AG10803 (cell line): ENCODE data around the gene PRLH.
"Not testable (repeated sequence)": the region's sequence is repeated elsewhere in the genome, so short reads cannot be mapped to it uniquely, and the experiment has no call there.

Experiments
- DNase-seq: peaks from one replicate; pipeline ENCODE4 v3.0.0; 2010; ENCODE audit warnings: low read depth
- H3K4me3 ChIP-seq: 2 replicates; pipeline ENCODE4 v1.5.1; 2011; ENCODE audit warnings: mild to moderate bottlenecking, low read length, control low read depth
- TF ChIP-seq, protein P1 (sequence below): conservative IDR thresholded peaks from 2 replicates; pipeline ENCODE4 v1.5.1; 2011; ENCODE audit warnings: mild to moderate bottlenecking, low read length, control low read depth, inconsistent platforms

Gene PRLH

DNA sequence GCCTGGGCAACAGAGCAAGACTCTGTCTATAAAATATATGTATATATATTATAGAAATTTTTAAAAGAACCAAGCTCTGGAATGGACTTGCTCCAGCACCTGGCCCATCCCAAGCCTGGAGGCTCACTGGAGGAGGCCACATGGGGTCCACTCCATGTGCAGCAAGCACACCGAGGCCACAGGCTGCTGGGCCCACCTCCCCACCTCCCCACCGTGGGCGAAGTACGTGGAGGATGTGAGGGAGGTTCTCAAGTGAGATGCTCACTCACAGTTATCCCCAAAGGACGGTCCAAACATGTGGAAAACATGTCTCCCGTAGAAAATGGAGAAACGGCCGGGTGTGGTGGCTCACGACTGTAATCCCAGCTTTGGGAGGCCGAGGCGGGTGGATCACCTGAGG is 38.0 kb downstream of the PRLH start:
- DNase-seq, result no peak
- TF ChIP-seq, protein P1, sequence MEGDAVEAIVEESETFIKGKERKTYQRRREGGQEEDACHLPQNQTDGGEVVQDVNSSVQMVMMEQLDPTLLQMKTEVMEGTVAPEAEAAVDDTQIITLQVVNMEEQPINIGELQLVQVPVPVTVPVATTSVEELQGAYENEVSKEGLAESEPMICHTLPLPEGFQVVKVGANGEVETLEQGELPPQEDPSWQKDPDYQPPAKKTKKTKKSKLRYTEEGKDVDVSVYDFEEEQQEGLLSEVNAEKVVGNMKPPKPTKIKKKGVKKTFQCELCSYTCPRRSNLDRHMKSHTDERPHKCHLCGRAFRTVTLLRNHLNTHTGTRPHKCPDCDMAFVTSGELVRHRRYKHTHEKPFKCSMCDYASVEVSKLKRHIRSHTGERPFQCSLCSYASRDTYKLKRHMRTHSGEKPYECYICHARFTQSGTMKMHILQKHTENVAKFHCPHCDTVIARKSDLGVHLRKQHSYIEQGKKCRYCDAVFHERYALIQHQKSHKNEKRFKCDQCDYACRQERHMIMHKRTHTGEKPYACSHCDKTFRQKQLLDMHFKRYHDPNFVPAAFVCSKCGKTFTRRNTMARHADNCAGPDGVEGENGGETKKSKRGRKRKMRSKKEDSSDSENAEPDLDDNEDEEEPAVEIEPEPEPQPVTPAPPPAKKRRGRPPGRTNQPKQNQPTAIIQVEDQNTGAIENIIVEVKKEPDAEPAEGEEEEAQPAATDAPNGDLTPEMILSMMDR, result no peak
- no peak overlapping the region for H3K4me3 ChIP-seq

DNA sequence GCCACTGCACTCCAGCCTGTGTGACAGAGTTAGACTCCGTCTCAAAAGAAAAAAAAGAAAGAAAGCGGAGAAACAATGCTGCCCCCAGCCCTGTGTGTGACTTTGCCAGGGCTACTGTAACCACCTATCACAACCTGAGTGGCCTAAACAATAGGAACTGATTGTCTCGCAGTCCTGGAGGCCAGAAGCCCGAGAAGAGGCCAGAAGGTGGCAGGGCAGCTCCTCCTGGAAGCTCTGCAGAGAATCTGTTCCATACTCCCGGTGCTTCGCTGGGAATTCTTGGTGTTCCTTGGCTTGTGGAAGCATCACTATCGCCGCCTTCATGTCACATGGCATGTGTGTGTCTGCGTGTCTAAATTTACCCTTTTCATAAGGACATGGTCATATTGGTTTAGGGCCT is 38.6 kb downstream of the PRLH start:
- TF ChIP-seq, protein P1, result peak; percentile 52
- peak; percentile 41 for DNase-seq
- H3K4me3 ChIP-seq, result no peak overlapping the region

DNA sequence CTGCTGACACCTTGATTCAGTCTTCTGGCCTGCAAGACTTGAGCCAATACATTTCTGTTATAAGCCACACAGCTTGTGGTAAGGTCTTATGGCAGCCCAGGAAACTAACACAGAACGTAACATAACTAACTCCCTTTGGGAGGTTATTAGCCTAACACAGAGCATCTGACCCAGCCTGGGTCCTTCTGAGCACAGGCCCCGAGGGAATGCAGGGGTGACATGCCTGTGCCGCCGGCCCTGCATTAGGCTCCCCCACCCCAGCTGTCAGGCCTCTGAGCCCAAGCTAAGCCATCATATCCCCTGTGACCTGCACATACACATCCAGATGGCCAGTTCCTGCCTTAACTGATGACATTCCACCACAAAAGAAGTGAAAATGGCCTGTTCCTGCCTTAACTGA is 40.1 kb downstream of the PRLH start:
- DNase-seq, H3K4me3 ChIP-seq: not testable (repeated sequence)

DNA sequence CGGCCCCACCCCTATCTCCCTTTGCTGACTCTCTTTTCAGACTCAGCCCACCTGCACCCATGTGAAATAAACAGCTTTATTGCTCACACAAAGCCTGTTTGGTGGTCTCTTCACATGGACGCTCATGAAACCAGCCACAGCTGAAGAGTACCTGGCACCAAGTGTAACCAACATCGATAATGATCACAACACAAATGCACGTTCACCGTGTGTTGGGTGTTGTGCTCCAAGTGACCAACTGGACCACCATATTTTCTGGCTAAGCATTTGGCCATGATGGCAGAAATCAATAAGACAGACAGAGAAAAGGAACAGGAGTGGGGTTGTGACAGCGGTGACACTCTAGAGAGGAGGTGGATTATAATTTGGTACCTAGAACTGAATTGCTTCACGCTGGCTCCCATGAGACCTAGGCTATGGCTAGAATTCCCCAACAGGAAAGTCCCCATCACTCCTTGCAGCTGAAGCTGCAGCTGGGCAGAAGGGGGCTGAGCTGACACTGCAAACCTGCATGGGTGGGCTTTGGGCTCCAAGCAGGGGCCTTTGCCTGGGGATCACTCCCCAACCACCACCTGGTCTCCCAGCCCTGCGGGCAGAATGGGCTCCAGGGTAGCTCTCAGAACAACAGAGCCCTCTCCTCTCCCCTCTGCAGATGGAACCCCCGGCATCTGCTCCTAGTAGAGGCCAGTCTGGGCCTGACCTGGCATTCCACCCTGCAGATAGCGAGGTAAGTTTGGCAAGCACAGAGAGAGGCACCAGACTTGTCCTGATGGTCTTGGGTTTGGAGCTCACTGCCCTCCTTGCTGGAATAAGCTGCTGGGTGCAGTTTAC is 46.4 kb downstream of the PRLH start:
- no peak overlapping the region for H3K4me3 ChIP-seq
- TF ChIP-seq, protein P1, result no peak
- DNase-seq, result no peak

DNA sequence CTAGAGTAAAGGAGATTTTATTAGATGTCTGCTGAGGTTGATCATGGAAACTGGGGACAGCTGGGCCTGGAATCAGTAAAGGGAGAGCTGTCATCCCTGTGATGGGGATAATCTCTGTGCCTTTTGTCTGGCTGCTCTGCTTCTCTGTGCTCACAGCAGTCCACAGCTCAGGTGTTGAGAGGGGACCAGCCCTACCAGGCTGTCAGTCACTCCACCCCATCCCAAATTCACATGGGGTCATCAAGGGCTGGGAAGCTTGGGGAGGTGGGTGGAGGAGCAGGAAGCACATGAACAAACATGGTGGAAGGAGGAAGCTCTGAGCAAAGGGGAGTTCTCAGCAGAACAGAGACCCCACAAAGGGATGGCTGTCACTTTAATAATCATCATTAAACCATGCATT is 47.3 kb downstream of the PRLH start:
- H3K4me3 ChIP-seq, result no peak overlapping the region
- TF ChIP-seq, protein P1, result no peak
- no peak for DNase-seq

DNA sequence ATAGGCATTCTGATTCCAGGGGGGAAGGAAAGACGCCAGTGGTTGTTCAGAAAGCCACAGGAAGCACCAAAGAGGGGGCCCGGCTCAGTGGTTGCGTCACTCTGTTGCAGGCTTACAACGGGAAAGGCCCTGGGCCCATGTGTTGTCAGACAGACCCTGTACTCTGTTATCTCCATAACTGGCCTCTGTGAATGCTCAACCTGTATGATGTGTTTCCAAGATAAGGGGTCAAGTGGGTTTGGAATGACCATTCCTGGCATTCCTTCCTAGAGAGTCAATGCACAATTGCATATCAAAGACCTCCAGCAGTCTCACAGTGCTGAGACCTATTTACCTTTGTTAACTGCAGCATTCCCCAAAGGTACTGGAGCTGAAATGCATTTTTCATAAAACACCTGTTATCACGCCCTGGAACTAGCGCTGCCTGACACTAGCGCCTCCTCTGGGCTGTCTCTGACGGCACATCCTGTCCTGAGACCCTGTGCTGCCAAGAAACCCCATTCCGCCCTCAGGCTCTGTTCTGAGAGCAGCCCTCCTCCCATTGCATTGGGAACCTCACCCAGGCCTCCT is 47.9 kb downstream of the PRLH start:
- no peak overlapping the region for H3K4me3 ChIP-seq

DNA sequence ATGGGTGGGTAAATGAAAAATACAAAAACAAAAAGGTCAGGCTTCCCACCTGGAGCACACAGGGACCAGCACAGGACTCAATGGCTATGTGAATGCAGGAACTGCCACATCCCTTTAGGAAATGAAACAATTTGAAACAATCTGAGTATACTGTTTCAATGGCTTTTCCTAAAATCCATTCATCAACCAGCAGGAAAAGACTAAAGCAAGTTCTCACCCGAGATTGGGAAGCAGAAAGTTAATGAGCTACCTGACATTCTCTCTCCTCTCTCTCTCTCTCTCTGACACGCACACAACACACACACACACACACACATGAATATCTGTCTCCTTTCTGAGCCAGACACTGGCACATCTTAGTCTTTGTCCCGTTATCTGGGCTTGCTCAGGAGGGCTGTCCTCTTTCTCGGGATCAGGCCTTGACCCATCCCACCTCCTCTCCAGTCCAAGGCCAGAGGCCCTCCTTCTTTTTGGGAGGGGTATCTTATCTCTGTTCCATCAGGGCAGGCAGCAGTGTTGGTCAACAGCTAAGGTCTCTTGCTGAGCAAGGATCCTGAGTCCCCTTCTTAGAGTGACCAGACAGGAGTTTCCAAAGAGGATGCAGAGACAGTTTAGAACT is 49.4 kb downstream of the PRLH start:
- TF ChIP-seq, protein P1, result no peak

More for the DNA sequence above, 47.9 kb downstream of the PRLH start:
- TF ChIP-seq, protein P1, result no peak
- DNase-seq, result no peak

More for the DNA sequence above, 49.4 kb downstream of the PRLH start:
- no peak overlapping the region for H3K4me3 ChIP-seq
- DNase-seq, result no peak
